DOHH2 (cell line): ENCODE measurements around the gene VSTM2L.

ENCODE experiments used
- H3F3A ChIP-seq: fragments of 200-600 bp; sonication (generic), shearing (Covaris generic); 2 replicates; pipeline ENCODE4 v1.6.0; 2016; ENCODE audit warnings: antibody characterized with exemption, mild to moderate bottlenecking; ENCODE audit not compliant: control insufficient read depth, insufficient read depth
- H3K27ac ChIP-seq: fragments of 200-600 bp; sonication (generic); 2 replicates; pipeline ENCODE4 v1.5.1; 2014; ENCODE audit warnings: low read depth, mild to moderate bottlenecking, low read length, moderate library complexity
- H3K27me3 ChIP-seq: fragments of 200-600 bp; sonication (generic); 2 replicates; pipeline ENCODE4 v1.6.1; 2014; ENCODE audit warnings: mild to moderate bottlenecking, low read length, mixed read lengths; ENCODE audit not compliant: control insufficient read depth
- H3K36me3 ChIP-seq: fragments of 200-600 bp; sonication (generic); 2 replicates; pipeline ENCODE4 v1.6.1; 2014; ENCODE audit warnings: mild to moderate bottlenecking, low read length, moderate library complexity, mixed read lengths; ENCODE audit not compliant: control insufficient read depth
- H3K4me1 ChIP-seq: fragments of 200-600 bp; sonication (generic); 2 replicates; pipeline ENCODE4 v1.6.1; 2014; ENCODE audit warnings: mild to moderate bottlenecking, low read length, mixed read lengths; ENCODE audit not compliant: control insufficient read depth
- H3K4me2 ChIP-seq: fragments of 200-600 bp; sonication (generic); 2 replicates; pipeline ENCODE4 v1.6.0; 2014; ENCODE audit warnings: mild to moderate bottlenecking, low read length, moderate library complexity
- H3K4me3 ChIP-seq: fragments of 200-600 bp; sonication (generic); 2 replicates; pipeline ENCODE4 v1.5.1; 2014; ENCODE audit warnings: mild to moderate bottlenecking, low read length, mixed read lengths
- H3K79me2 ChIP-seq: fragments of 200-600 bp; sonication (generic); 2 replicates; pipeline ENCODE4 v1.6.1; 2014; ENCODE audit warnings: mild to moderate bottlenecking, low read length, mixed read lengths; ENCODE audit not compliant: control insufficient read depth
- H3K9me2 ChIP-seq: fragments of 200-600 bp; sonication (generic); replicated peaks from 2 replicates; pipeline ENCODE4 v1.6.1; 2014; ENCODE audit warnings: mild to moderate bottlenecking, low read length, mixed read lengths; ENCODE audit not compliant: control insufficient read depth
- H3K9me3 ChIP-seq: fragments of 200-600 bp; sonication (generic); 2 replicates; pipeline ENCODE4 v1.6.1; 2014; ENCODE audit warnings: antibody characterized with exemption, low read length, mixed read lengths; ENCODE audit not compliant: control insufficient read depth, insufficient read depth
- H4K20me1 ChIP-seq: fragments of 200-600 bp; sonication (generic); 2 replicates; pipeline ENCODE4 v1.6.0; 2014; ENCODE audit warnings: low read depth, mild to moderate bottlenecking, antibody characterized with exemption, low read length, moderate library complexity; ENCODE audit not compliant: control insufficient read depth, insufficient read depth
- EZH2phosphoT487 ChIP-seq: fragments of 200-600 bp; sonication (generic); IDR thresholded peaks from 2 replicates; pipeline ENCODE4 v1.6.1; 2017; ENCODE audit warnings: borderline replicate concordance, mild to moderate bottlenecking, antibody characterized with exemption, low read length, moderate library complexity, mixed read lengths
- TF ChIP-seq, protein P1 (sequence below): fragments of 200-600 bp; sonication (generic); IDR thresholded peaks from one replicate; pipeline ENCODE4 v1.5.1; 2014; ENCODE audit warnings: antibody characterized with exemption, mild to moderate bottlenecking, low read depth, low read length; ENCODE audit not compliant: poor library complexity, severe bottlenecking

VSTM2L gene

DNA sequence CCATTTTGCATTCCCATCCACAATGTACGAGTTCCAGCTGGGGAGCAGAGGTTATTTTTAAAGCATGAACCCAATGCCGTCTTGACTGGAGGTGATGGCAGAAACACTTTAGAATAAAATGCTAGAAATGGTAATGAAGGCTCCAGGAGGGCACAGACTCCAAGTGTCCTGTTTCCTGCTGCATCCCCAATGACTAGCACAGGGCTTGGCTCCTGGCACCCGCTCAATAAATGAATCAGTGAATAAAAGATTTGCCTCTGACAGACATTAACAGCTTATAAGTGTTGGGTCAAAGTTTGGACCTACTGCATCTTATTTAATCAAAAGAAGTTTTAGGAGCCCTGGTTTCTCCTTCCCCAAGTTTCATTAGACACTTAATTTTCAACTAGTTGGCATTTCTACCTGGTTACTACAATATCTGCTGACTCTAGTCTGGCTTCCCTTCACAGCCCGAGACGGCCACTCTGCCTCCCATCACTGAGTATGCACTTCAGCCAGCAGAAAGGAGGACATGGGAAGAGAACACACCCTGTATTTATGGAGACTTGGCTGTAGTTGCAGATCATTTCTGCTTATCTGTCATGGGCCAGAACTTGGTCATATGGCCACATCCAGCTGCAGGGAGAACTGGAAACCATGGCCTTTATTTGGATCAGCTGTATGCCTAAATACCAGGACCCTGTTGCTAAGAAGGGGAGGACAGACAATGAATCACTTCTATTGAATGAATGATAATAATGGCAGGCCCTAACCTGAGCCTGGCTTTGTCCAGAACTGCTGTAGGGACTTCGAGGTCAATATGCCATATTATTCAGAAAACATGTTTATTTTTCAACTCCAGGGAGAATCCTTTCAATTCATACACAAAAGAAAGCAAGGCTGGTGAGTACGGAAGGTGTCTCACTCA, 67.3 kb downstream of the VSTM2L start:
- Histone ChIP-seq H3K79me2 (no peaks in the 10 kb centered on the region), H3K4me3 (no peak overlapping the region), H3K27ac (no peak overlapping the region), H3K27me3 (peaks cover 5% of the 10 kb centered on the region), H3K4me1 (no peaks in the 10 kb centered on the region), H3F3A (no peaks in the 10 kb centered on the region), H3K9me3 (no peaks in the 10 kb centered on the region), H4K20me1 (no peaks in the 10 kb centered on the region), H3K4me2 (no peak overlapping the region), H3K36me3 (no peaks in the 10 kb centered on the region), H3K9me2 (no peaks in the 10 kb centered on the region)
- TF ChIP-seq EZH2phosphoT487, result no peak
- TF ChIP-seq, protein P1, sequence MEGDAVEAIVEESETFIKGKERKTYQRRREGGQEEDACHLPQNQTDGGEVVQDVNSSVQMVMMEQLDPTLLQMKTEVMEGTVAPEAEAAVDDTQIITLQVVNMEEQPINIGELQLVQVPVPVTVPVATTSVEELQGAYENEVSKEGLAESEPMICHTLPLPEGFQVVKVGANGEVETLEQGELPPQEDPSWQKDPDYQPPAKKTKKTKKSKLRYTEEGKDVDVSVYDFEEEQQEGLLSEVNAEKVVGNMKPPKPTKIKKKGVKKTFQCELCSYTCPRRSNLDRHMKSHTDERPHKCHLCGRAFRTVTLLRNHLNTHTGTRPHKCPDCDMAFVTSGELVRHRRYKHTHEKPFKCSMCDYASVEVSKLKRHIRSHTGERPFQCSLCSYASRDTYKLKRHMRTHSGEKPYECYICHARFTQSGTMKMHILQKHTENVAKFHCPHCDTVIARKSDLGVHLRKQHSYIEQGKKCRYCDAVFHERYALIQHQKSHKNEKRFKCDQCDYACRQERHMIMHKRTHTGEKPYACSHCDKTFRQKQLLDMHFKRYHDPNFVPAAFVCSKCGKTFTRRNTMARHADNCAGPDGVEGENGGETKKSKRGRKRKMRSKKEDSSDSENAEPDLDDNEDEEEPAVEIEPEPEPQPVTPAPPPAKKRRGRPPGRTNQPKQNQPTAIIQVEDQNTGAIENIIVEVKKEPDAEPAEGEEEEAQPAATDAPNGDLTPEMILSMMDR, result no peak

DNA sequence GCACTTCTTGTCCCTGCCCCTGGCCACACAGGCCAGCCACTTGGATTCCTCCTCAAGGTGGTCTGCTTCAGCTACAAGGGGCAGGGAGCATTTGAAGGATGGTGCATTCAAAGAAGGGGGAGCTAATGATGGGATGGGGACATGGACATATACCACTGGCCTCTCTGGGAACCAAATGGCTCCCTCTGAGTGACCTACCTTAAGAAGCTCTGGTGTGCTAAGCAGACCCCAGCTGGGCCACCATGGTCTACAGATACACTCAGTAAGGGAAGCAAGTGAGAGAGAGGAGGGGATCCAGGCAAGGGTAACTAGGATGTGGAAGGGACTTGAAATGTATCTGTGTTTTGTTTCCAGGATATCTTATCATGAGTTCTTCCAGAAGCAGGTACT, 67.9 kb downstream of the VSTM2L start:
- Histone ChIP-seq H3K9me3 (no peaks in the 10 kb centered on the region), H3K27ac (no peak overlapping the region), H4K20me1 (no peaks in the 10 kb centered on the region), H3K4me3 (no peak overlapping the region), H3K4me1 (no peaks in the 10 kb centered on the region), H3F3A (no peaks in the 10 kb centered on the region), H3K79me2 (no peaks in the 10 kb centered on the region), H3K9me2 (no peaks in the 10 kb centered on the region), H3K36me3 (no peaks in the 10 kb centered on the region), H3K4me2 (no peak overlapping the region), H3K27me3 (peaks cover 5% of the 10 kb centered on the region)
- no peak for TF ChIP-seq EZH2phosphoT487
- TF ChIP-seq, protein P1, result no peak

DNA sequence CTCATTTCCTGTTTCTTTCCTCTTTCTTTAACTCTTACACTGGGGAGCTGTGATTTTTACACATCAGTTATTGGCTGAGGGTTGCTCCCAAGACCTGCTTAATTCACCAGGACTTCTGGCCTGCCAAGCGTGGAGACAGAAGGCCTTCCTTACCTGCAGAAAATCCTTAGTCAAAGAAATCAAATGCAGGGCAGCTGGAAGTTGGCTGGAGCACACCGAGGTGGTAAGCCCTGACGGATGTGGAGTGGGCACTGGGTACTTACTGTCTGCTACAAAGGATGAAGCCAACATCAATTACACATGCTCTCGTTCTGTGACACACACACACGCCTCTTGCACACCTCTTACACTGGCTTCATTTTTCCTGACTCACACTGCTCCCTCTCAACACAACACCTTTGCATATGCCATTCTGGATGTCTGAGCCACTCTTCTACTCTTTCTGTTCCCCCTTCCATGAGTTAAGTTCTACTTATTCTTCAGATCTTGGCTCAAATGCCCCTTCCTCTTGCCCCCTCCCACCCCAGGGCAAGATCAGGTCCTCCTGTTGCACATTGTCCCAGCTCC, 68.7 kb downstream of the VSTM2L start:
- Histone ChIP-seq H4K20me1 (no peaks in the 10 kb centered on the region), H3K27ac (no peak overlapping the region), H3K27me3 (peaks cover 5% of the 10 kb centered on the region), H3K9me2 (no peaks in the 10 kb centered on the region), H3K4me1 (no peaks in the 10 kb centered on the region), H3K4me3 (no peak overlapping the region), H3K79me2 (no peaks in the 10 kb centered on the region), H3K36me3 (no peaks in the 10 kb centered on the region), H3K4me2 (no peak overlapping the region), H3K9me3 (no peaks in the 10 kb centered on the region), H3F3A (no peaks in the 10 kb centered on the region)
- TF ChIP-seq, protein P1, result no peak
- no peak for TF ChIP-seq EZH2phosphoT487
